Stomach smooth muscle (tissue), 2 donors: ENCODE measurements around the gene IPO11.

Source experiments
- H3K27ac ChIP-seq: one replicate; pipeline ENCODE4 v1.7.0; 2013; ENCODE audit warnings: mild to moderate bottlenecking, low read length, inconsistent platforms
- H3K27me3 ChIP-seq, 2 donors: one replicate each; pipeline ENCODE4 v1.7.0; 2013; ENCODE audit warnings: low read length in 2 of 2; ENCODE audit not compliant: insufficient read depth in 2 of 2, control insufficient read depth in 1 of 2
- H3K36me3 ChIP-seq, 2 donors: one replicate each; pipeline ENCODE4 v1.7.0; 2013; ENCODE audit warnings: low read length in 2 of 2; ENCODE audit not compliant: control insufficient read depth in 2 of 2, insufficient read depth in 2 of 2
- H3K4me1 ChIP-seq: one replicate; pipeline ENCODE4 v1.7.0; 2013; ENCODE audit warnings: low read length; ENCODE audit not compliant: control insufficient read depth, insufficient read depth
- H3K4me3 ChIP-seq, 2 donors: one replicate each; pipeline ENCODE4 v1.7.0; 2013; ENCODE audit warnings: low read length in 2 of 2
- H3K9ac ChIP-seq, 2 donors: one replicate each; pipeline ENCODE4 v1.7.0; 2013; ENCODE audit warnings: low read length in 2 of 2, mild to moderate bottlenecking in 1 of 2
- H3K9me3 ChIP-seq, 2 donors: one replicate each; pipeline ENCODE4 v1.7.0; 2013; ENCODE audit warnings: low read length in 2 of 2; ENCODE audit not compliant: control insufficient read depth in 2 of 2
- donor health status: healthy.
- donor health status: Pancreatic carcinoma.

IPO11 gene

GRCh38 chr5:62450259-62450658 lies 37.7 kb downstream of the IPO11 start:
- peaks cover 2 to 4% of the 10 kb centered on the region in 2 donors for H3K36me3 ChIP-seq

GRCh38 chr5:62457071-62457470 lies 44.5 kb downstream of the IPO11 start:
- peaks cover 0 to 2% of the 10 kb centered on the region in 2 donors for H3K36me3 ChIP-seq
- H3K9me3 ChIP-seq = no peaks in the 10 kb centered on the region
- H3K27me3 ChIP-seq = no peaks in the 10 kb centered on the region
- no peak overlapping the region for H3K27ac ChIP-seq
- H3K4me3 ChIP-seq = no peak overlapping the region
- no peak overlapping the region for H3K9ac ChIP-seq
- H3K4me1 ChIP-seq = no peaks in the 10 kb centered on the region

More at GRCh38 chr5:62450259-62450658, 37.7 kb downstream of the IPO11 start:
- Histone ChIP-seq H3K4me1 (no peaks in the 10 kb centered on the region), H3K27ac (no peak overlapping the region), H3K4me3 (no peak overlapping the region), H3K9me3 (no peaks in the 10 kb centered on the region), H3K9ac (no peak overlapping the region), H3K27me3 (no peaks in the 10 kb centered on the region)

GRCh38 chr5:62460578-62460983 lies 48.0 kb downstream of the IPO11 start:
- no peak overlapping the region for H3K4me3 ChIP-seq
- H3K36me3 ChIP-seq = no peaks in the 10 kb centered on the region
- no peak overlapping the region for H3K27ac ChIP-seq
- no peaks in the 10 kb centered on the region for H3K27me3 ChIP-seq
- no peaks in the 10 kb centered on the region for H3K4me1 ChIP-seq
- no peaks in the 10 kb centered on the region for H3K9me3 ChIP-seq
- no peak overlapping the region for H3K9ac ChIP-seq

- Histone ChIP-seq H3K9ac (no peak overlapping the region), H3K4me1 (no peaks in the 10 kb centered on the region), H3K4me3 (no peak overlapping the region), H3K9me3 (no peaks in the 10 kb centered on the region), H3K27me3 (no peaks in the 10 kb centered on the region), H3K36me3 (no peaks in the 10 kb centered on the region), H3K27ac (no peak overlapping the region)
These were observed 49.0 kb downstream of the IPO11 start for GRCh38 chr5:62461561-62461960.

GRCh38 chr5:62465985-62466925 lies 53.7 kb downstream of the IPO11 start:
- H3K27ac ChIP-seq = no peak overlapping the region
- no peaks in the 10 kb centered on the region for H3K9me3 ChIP-seq
- H3K4me1 ChIP-seq = no peaks in the 10 kb centered on the region
- H3K4me3 ChIP-seq = no peak overlapping the region
- peaks cover 6 to 8% of the 10 kb centered on the region in 2 donors for H3K36me3 ChIP-seq
- no peaks in the 10 kb centered on the region for H3K27me3 ChIP-seq
- H3K9ac ChIP-seq = no peak overlapping the region

- Histone ChIP-seq H3K4me1 (no peaks in the 10 kb centered on the region), H3K27me3 (no peaks in the 10 kb centered on the region)
These were observed 60.6 kb downstream of the IPO11 start for GRCh38 chr5:62473209-62473608.

GRCh38 chr5:62475072-62475471 lies 62.5 kb downstream of the IPO11 start:
- H3K4me3 ChIP-seq = no peak overlapping the region
- H3K27ac ChIP-seq = no peak overlapping the region
- H3K27me3 ChIP-seq = no peaks in the 10 kb centered on the region

More at GRCh38 chr5:62473209-62473608, 60.6 kb downstream of the IPO11 start:
- Histone ChIP-seq H3K27ac (no peak overlapping the region), H3K9ac (no peak overlapping the region), H3K36me3 (peaks cover 0 to under 1% of the 10 kb centered on the region in 2 donors), H3K9me3 (no peaks in the 10 kb centered on the region), H3K4me3 (no peak overlapping the region)

GRCh38 chr5:62477801-62478200 lies 65.2 kb downstream of the IPO11 start:
- H3K9me3 ChIP-seq = no peaks in the 10 kb centered on the region
- H3K27ac ChIP-seq = no peak overlapping the region
- no peaks in the 10 kb centered on the region for H3K27me3 ChIP-seq
- no peaks in the 10 kb centered on the region for H3K36me3 ChIP-seq
- no peaks in the 10 kb centered on the region for H3K4me1 ChIP-seq
- H3K4me3 ChIP-seq = no peak overlapping the region
- H3K9ac ChIP-seq = no peak overlapping the region

More at GRCh38 chr5:62475072-62475471, 62.5 kb downstream of the IPO11 start:
- Histone ChIP-seq H3K4me1 (no peaks in the 10 kb centered on the region), H3K36me3 (no peaks in the 10 kb centered on the region), H3K9ac (no peak overlapping the region), H3K9me3 (no peaks in the 10 kb centered on the region)

GRCh38 chr5:62483556-62483955 lies 71.0 kb downstream of the IPO11 start:
- Histone ChIP-seq H3K27me3 (no peaks in the 10 kb centered on the region), H3K36me3 (peaks cover 0 to 5% of the 10 kb centered on the region in 2 donors), H3K9me3 (no peaks in the 10 kb centered on the region), H3K27ac (no peak overlapping the region), H3K4me3 (no peak overlapping the region), H3K4me1 (no peaks in the 10 kb centered on the region), H3K9ac (no peak overlapping the region)

GRCh38 chr5:62486672-62487071 lies 74.1 kb downstream of the IPO11 start:
- Histone ChIP-seq H3K36me3 (peaks cover 0 to 7% of the 10 kb centered on the region in 2 donors), H3K9ac (no peak overlapping the region), H3K9me3 (no peaks in the 10 kb centered on the region), H3K27ac (no peak overlapping the region), H3K4me1 (no peaks in the 10 kb centered on the region), H3K27me3 (no peaks in the 10 kb centered on the region), H3K4me3 (no peak overlapping the region)

- H3K4me3 ChIP-seq = no peak overlapping the region
- peaks cover 0 to 11% of the 10 kb centered on the region in 2 donors for H3K36me3 ChIP-seq
These were observed 76.0 kb downstream of the IPO11 start for GRCh38 chr5:62488531-62488930.

More at GRCh38 chr5:62488531-62488930, 76.0 kb downstream of the IPO11 start:
- H3K4me1 ChIP-seq = no peaks in the 10 kb centered on the region
- no peaks in the 10 kb centered on the region for H3K9me3 ChIP-seq
- no peak overlapping the region for H3K9ac ChIP-seq
- no peaks in the 10 kb centered on the region for H3K27me3 ChIP-seq
- no peak overlapping the region for H3K27ac ChIP-seq
